HG03439 (cell line): ENCODE results near the gene MEF2A.

Source experiments
- ATAC-seq: cut with Tn5 transposase; IDR thresholded peaks from one replicate; pipeline ENCODE4 v1.9.1; 2021; ENCODE audit warnings: mild to moderate bottlenecking, moderate library complexity; ENCODE audit not compliant: unreplicated experiment

MEF2A gene

GRCh38 chr15:99692825-99693224, 127.0 kb downstream of the MEF2A start:
- ATAC-seq = no peak

- no peak for ATAC-seq
These were observed 130.3 kb downstream of the MEF2A start for GRCh38 chr15:99696096-99696495.

GRCh38 chr15:99702895-99703602, 137.3 kb downstream of the MEF2A start:
- peak; percentile 6 for ATAC-seq

- ATAC-seq = peak; percentile 62
These were observed 138.0 kb downstream of the MEF2A start for GRCh38 chr15:99703603-99704443.

- ATAC-seq = peak; percentile 58
These were observed 138.7 kb downstream of the MEF2A start for GRCh38 chr15:99704444-99704838.

DNA sequence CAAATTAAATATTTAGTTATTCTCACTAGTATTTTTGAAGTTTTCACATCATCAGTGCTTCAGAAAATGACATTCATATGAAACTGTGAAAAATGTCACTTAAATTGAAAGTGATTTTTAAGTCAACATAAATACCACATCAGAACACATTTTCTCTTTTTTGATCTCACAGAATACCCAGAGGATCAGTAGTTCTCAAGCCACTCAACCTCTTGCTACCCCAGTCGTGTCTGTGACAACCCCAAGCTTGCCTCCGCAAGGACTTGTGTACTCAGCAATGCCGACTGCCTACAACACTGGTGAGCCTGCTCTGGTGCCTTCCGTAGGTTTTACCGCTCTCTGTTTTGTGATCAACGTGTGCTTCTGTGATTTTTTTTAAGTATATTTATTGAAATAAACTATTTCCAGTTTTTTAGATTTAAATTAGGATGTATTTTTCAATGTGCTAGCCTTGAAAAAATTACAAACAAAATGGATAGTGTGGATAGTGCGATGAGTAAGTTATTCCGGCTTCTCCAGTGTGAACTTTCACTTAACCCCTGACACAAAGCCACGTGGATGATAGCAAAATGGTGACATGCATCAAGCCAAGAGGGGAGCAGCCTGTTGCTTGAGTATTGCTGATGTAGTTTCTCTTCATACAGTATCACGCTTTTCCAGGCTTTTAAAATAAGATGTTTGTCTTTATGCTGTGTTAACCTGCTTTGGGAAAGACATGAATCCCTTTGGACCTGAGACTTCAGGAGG, 140.9 kb downstream of the MEF2A start:
- no peak for ATAC-seq

GRCh38 chr15:99707473-99708270, 141.9 kb downstream of the MEF2A start:
- no peak for ATAC-seq

- no peak for ATAC-seq
These were observed 142.8 kb downstream of the MEF2A start for GRCh38 chr15:99708563-99708962.

GRCh38 chr15:99709243-99709986, 143.6 kb downstream of the MEF2A start:
- ATAC-seq = no peak

- no peak for ATAC-seq
These were observed 145.8 kb downstream of the MEF2A start for GRCh38 chr15:99711625-99712024.

- ATAC-seq = no peak
These were observed 146.6 kb downstream of the MEF2A start for GRCh38 chr15:99712415-99712814.

- ATAC-seq = no peak
These were observed 150.8 kb downstream of the MEF2A start for GRCh38 chr15:99716540-99717095.

GRCh38 chr15:99717161-99718009, 151.6 kb downstream of the MEF2A start:
- peak; percentile 35 for ATAC-seq

DNA sequence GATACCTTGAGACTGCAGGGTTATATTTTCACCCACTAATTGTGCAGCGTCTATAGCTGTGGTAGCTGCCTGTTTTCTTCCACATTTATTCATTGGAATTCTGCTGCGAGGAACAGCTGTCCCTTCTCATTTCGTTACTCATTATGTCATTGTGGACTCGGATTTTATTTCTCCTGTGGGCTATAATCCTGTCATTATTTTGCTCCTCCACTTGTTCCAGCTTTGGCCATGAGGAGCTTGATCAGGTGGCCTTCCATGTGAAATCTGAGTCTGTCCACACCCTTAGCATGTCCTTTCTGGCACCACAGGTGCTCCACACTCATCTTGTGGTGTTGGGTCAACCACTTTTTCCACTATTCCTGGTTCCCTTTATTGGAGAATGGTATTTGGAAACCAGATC, 152.6 kb downstream of the MEF2A start:
- ATAC-seq = no peak

DNA sequence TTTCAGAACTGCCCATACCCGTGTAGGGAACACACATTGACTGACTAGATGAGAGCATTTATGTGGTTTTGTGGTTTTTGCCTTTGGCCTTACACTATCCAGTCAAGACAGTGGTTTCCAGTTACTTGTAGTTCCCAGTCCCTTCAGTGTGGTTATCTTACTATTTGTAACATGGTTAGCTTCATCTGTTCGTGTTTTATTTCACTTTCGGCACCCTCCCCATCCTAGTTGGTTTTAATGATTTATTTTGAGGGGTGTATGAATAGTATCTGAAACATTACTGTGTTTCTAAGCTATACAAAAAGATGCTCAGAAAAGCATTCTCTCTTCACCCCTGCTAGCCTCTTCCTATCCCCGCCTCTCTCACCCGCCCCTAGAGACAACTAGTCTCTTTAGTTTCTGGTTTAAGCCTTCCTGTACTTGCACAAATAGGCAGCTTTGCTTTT, 153.3 kb downstream of the MEF2A start:
- peak; percentile 78 for ATAC-seq

- ATAC-seq = no peak
These were observed 154.7 kb downstream of the MEF2A start for GRCh38 chr15:99720533-99720932.

DNA sequence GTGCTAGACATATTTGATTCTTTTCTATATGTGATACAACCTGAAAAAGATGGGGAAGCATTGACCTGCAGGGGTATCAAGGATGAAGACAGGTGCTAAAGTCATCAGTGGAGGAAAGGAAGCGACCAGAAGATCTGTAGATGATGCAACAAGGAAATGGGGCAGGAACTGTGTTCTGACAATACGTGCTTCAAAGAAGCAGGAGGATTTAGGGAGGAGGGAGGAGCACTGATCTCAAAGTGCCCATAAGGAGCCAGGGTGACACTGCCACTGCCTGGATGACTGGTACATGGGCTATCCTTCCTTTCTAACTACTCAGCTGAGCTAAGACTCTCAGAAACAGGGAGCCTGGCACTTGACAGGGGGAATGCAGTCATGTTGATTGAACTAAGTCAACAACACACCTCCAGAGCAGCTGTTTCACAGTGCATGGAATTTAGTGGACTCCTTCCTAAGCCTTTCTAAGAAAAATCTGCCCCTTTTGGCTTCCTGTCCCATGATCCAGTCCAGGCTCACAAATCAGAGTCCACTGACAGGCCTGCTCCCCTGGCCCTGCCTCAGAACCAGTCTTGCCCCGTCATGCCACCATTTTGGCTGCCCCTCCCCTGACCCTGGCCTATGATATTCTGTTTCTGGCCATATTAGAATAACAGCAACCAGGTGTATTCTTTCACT, 155.5 kb downstream of the MEF2A start:
- no peak for ATAC-seq

DNA sequence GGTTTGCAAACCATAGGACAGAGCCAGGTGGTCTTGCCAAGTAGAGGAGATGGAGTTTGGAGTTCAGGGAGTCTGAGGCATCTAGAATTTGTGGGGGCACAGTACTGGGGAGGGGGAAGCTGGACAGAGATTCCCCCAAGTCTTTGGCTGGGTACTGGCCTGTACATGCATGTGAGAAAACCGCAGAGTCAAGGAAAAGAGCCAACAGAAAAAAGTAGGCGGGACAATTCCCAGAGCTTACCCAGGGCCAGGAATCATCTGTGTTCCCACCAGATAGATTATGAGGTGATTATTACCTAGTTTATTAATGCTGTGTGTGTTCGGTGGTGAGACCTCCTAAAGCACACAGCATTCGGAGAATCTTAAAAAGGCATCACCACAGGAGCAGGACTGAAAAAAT, 156.1 kb downstream of the MEF2A start:
- no peak for ATAC-seq
